Right lobe of liver (tissue), 6 donors: ENCODE measurements around the gene ADTRP. TPM values are rescaled to one million over a fixed set of nuclear protein-coding genes. Genes with fewer than 3 reads are reported as not detected.
A peak's percentile ranks its signal among the peaks of the same experiment; 100 is the strongest.

Experiments
- ATAC-seq, 4 donors: fragments of 200-7000 bp; cut with Tn5 transposase; one replicate each; pipeline ENCODE4 v1.9.1; 2020; ENCODE audit warnings: mild to moderate bottlenecking in 4 of 4, moderate library complexity in 4 of 4
- DNase-seq, 3 donors: peaks; one replicate each; pipeline ENCODE4 v3.0.0-alpha.2; 2020
- H3K27ac ChIP-seq, 3 donors: fragments of 200-600 bp; one replicate each; pipeline ENCODE4 v1.8.0; 2022
- H3K27me3 ChIP-seq, 2 donors: fragments of 200-600 bp; one replicate each; pipeline ENCODE4 v1.8.0; 2022
- H3K36me3 ChIP-seq, 4 donors: fragments of 200-600 bp; sonication (generic) in 1 of 4; one replicate each; pipeline versions ENCODE4 v1.5.1 to v1.8.0; 2017 to 2022; ENCODE audit warnings: control low read depth in 1 of 4
- H3K4me1 ChIP-seq, 4 donors: fragments of 200-600 bp; sonication (generic) in 1 of 4; one replicate each; pipeline versions ENCODE4 v1.5.1 to v1.8.0; 2017 to 2022; ENCODE audit warnings: control low read depth in 1 of 4
- H3K4me3 ChIP-seq, 3 donors: fragments of 200-600 bp; one replicate each; pipeline ENCODE4 v1.8.0; 2022
- H3K9me3 ChIP-seq, 4 donors: fragments of 200-600 bp; sonication (generic) in 1 of 4; one replicate each; pipeline versions ENCODE4 v1.5.1 to v1.8.0; 2017 to 2022; ENCODE audit warnings: control low read depth in 1 of 4
- CTCF ChIP-seq, 4 donors: fragments of 200-600 bp in 3 of 4; fragments of 450-650 bp in 1 of 4; IDR thresholded peaks; one replicate each; pipeline versions ENCODE4 v1.5.1 to v1.8.0; 2016 to 2022; ENCODE audit warnings: antibody characterized with exemption in 4 of 4, mild to moderate bottlenecking in 2 of 4
- POLR2A ChIP-seq: fragments of 450-650 bp; IDR thresholded peaks from one replicate; pipeline ENCODE4 v1.6.1; 2017; ENCODE audit warnings: antibody characterized with exemption, mild to moderate bottlenecking
- WGBS: methylation state at CpG from one replicate; pipeline ENCODE4 v1.1.6; 2018; ENCODE audit warnings: low coverage, low lambda C conversion rate; ENCODE audit not compliant: insufficient coverage; ENCODE audit errors: missing lambda C conversion rate; 5-methylcytosine and 5-hydroxymethylcytosine counted together
- intact Hi-C, 2 donors: fragments of 100-400 bp; cut with DNase I; formaldehyde crosslinking; loops; one replicate each; pipeline versions ENCODE4 v1.11.2 to v1.14.1; 2022
- total RNA-seq, 6 experiments: library from RNA; depleted of rRNA in 2 of 6; stranded (reverse); fragments of >200 nt in 2 of 6; fragmentation: NEBNext Ultra II Directional in 3 of 6; extraction: Animal tissue kit (Norgen Biotek cat#: 25700) in 3 of 6; gene quantifications; one replicate each; pipeline versions ENCODE4 v1.1.0 to v1.2.4, GENCODE V29; 2016 to 2023
- donor health status: DM: no; HTN: yes; CAD: no.
- donor health status: DM: no; HTN: no; CAD: no.
- donor health status: DM: no; HTN: no; CAD: no.
- donor health status: DM: no; HTN: yes; CAD: no.
- donor health status: DM: no; HTN: yes; CAD: no.

Gene ADTRP
- total RNA-seq, 6 experiments from 2014 or later = 0.46 to 1.9 (median 0.92) TPM; not detected in 1

GRCh38 chr6:11740875-11741274 lies 37.7 kb downstream of the ADTRP start:
- Histone ChIP-seq H3K4me1 (no peaks in the 10 kb centered on the region), H3K9me3 (no peaks in the 10 kb centered on the region), H3K27me3 (no peaks in the 10 kb centered on the region), H3K27ac (no peak overlapping the region), H3K4me3 (no peak overlapping the region), H3K36me3 (no peaks in the 10 kb centered on the region)
- intact Hi-C loops = no loop called here
- WGBS = 75% methylated on average over 4 of the region's 4 CpGs
- TF ChIP-seq CTCF (IDR thresholded peaks at IDR 0.05) (no peak), POLR2A (no peak)
- ATAC-seq (no peak), DNase-seq (no peak)

- Histone ChIP-seq H3K27me3 (no peaks in the 10 kb centered on the region), H3K27ac (no peak overlapping the region), H3K4me1 (no peaks in the 10 kb centered on the region), H3K36me3 (no peaks in the 10 kb centered on the region), H3K9me3 (no peaks in the 10 kb centered on the region), H3K4me3 (no peak overlapping the region)
- DNase-seq (no peak), ATAC-seq (peak in 1 of 4 donors; percentile 39)
- 63% methylated on average over 8 of the region's 8 CpGs for WGBS
- TF ChIP-seq POLR2A (no peak), CTCF (IDR thresholded peaks at IDR 0.05) (no peak)
- intact Hi-C loops = no loop called here
Measured at GRCh38 chr6:11738661-11739375, 39.8 kb downstream of the ADTRP start.

- no peaks in the 10 kb centered on the region for H3K27me3 ChIP-seq
- no peak overlapping the region for H3K27ac ChIP-seq
- H3K9me3 ChIP-seq = no peaks in the 10 kb centered on the region
- no peak for DNase-seq
- no peaks in the 10 kb centered on the region for H3K4me1 ChIP-seq
- no peak overlapping the region for H3K4me3 ChIP-seq
- TF ChIP-seq POLR2A (no peak), CTCF (IDR thresholded peaks at IDR 0.05) (no peak)
- 75% methylated on average over 2 of the region's 3 CpGs for WGBS
- no peaks in the 10 kb centered on the region for H3K36me3 ChIP-seq
- no peak for ATAC-seq
- intact Hi-C loops = no loop called here
Measured at GRCh38 chr6:11738234-11738633, 40.4 kb downstream of the ADTRP start.

- H3K36me3 ChIP-seq = no peaks in the 10 kb centered on the region
- no peaks in the 10 kb centered on the region for H3K9me3 ChIP-seq
- H3K27me3 ChIP-seq = no peaks in the 10 kb centered on the region
- H3K4me1 ChIP-seq = peaks cover 0 to 5% (median 1%) of the 10 kb centered on the region in 4 donors
- ATAC-seq (no peak), DNase-seq (no peak)
- no peak overlapping the region for H3K27ac ChIP-seq
- WGBS = 81% methylated on average over 7 of the region's 7 CpGs
- H3K4me3 ChIP-seq = no peak overlapping the region
- intact Hi-C loops = no loop called here
- no peak for TF ChIP-seq CTCF (IDR thresholded peaks at IDR 0.05)
- no peak for TF ChIP-seq POLR2A
Measured at GRCh38 chr6:11736601-11737000, 42.0 kb downstream of the ADTRP start.
